Epithelial cell of esophagus (primary cell): ENCODE data around the gene GM2A.
"Not testable (repeated sequence)": the region's sequence is repeated elsewhere in the genome, so short reads cannot be mapped to it uniquely, and the experiment has no call there.

Source experiments
- DNase-seq: peaks from one replicate; pipeline ENCODE4 v3.0.0; 2010; ENCODE audit warnings: low read depth
- H3K4me3 ChIP-seq: 2 replicates; pipeline ENCODE4 v1.5.1; 2011; ENCODE audit warnings: mild to moderate bottlenecking, low read length, control low read depth
- CTCF ChIP-seq: IDR thresholded peaks from 2 replicates; pipeline ENCODE4 v1.5.1; 2011; ENCODE audit warnings: low read depth, mild to moderate bottlenecking, low read length, control low read depth, inconsistent platforms; ENCODE audit not compliant: insufficient read depth; ENCODE audit errors: missing control alignments

The GM2A gene

GRCh38 chr5:151251001-151251551 lies 1.9 kb upstream of the GM2A start:
- no peak overlapping the region for H3K4me3 ChIP-seq
- DNase-seq, result no peak
- TF ChIP-seq CTCF, result no peak

- no peak for TF ChIP-seq CTCF
- H3K4me3 ChIP-seq, result no peak overlapping the region
- DNase-seq, result no peak
Observed at GRCh38 chr5:151251621-151252020, 1.4 kb upstream of the GM2A start.

- no peak for DNase-seq
- peak overlapping the region; percentile 98 for H3K4me3 ChIP-seq
- no peak for TF ChIP-seq CTCF
Observed at GRCh38 chr5:151253605-151253950, 593 bp downstream of the GM2A start.

GRCh38 chr5:151254556-151254955 lies 1.6 kb downstream of the GM2A start:
- TF ChIP-seq CTCF, result no peak
- peak overlapping the region; percentile 98 for H3K4me3 ChIP-seq

GRCh38 chr5:151254990-151255389 lies 2.0 kb downstream of the GM2A start:
- H3K4me3 ChIP-seq, result peak overlapping the region; percentile 98
- not testable (repeated sequence) for DNase-seq

More at GRCh38 chr5:151254556-151254955, 1.6 kb downstream of the GM2A start:
- DNase-seq, result peak; percentile 73

- no peak for DNase-seq
- TF ChIP-seq CTCF, result no peak
- peak overlapping the region; percentile 98 for H3K4me3 ChIP-seq
Observed at GRCh38 chr5:151255621-151256286, 2.8 kb downstream of the GM2A start.

GRCh38 chr5:151257731-151258181 lies 4.8 kb downstream of the GM2A start:
- H3K4me3 ChIP-seq, result peak overlapping the region; percentile 2
- DNase-seq, result peak; percentile 97
- TF ChIP-seq CTCF, result no peak
